Fibroblast of skin of left biceps (primary cell): ENCODE results near the gene ABCD1.
A peak's percentile ranks its signal among the peaks of the same experiment; 100 is the strongest.
"Not testable (repeated sequence)": the region's sequence is repeated elsewhere in the genome, so short reads cannot be mapped to it uniquely, and the experiment has no call there.

Experiments
- DNase-seq, 2 experiments: peaks; one replicate each; pipeline ENCODE4 v3.0.0-alpha.2; 2013; ENCODE audit warnings: low read depth in 2 of 2

The ABCD1 gene

DNA sequence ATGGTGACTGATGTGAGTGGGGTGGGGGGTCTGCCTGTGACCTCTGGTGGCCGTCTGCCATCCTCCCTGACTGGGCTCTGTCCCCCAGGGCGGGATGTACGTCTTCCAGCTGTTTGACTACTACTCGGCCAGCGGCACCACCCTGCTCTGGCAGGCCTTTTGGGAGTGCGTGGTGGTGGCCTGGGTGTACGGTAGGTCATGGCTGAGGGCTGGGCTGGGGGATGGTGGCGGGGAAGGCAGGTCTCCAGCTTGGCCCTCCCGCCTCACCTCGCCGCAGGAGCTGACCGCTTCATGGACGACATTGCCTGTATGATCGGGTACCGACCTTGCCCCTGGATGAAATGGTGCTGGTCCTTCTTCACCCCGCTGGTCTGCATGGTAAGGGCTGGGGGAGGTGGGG is 30.4 kb upstream of the ABCD1 start:
- DNase-seq = not testable (repeated sequence)

GRCh38 chrX:153694687-153695270 is 29.9 kb upstream of the ABCD1 start:
- no peak for DNase-seq

DNA sequence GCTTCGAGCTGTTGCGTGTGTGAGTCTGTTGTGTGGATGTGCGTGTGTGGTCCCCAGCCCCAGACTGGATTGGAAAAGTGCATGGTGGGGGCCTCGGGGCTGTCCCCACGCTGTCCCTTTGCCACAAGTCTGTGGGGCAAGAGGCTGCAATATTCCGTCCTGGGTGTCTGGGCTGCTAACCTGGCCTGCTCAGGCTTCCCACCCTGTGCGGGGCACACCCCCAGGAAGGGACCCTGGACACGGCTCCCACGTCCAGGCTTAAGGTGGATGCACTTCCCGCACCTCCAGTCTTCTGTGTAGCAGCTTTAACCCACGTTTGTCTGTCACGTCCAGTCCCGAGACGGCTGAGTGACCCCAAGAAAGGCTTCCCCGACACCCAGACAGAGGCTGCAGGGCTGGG is 28.6 kb upstream of the ABCD1 start:
- no peak for DNase-seq

GRCh38 chrX:153696538-153696937 is 28.1 kb upstream of the ABCD1 start:
- not testable (repeated sequence) for DNase-seq

- not testable (repeated sequence) for DNase-seq
Measured at GRCh38 chrX:153696986-153697722, 27.5 kb upstream of the ABCD1 start.

- DNase-seq = no peak
Measured at GRCh38 chrX:153697924-153698865, 26.5 kb upstream of the ABCD1 start.

DNA sequence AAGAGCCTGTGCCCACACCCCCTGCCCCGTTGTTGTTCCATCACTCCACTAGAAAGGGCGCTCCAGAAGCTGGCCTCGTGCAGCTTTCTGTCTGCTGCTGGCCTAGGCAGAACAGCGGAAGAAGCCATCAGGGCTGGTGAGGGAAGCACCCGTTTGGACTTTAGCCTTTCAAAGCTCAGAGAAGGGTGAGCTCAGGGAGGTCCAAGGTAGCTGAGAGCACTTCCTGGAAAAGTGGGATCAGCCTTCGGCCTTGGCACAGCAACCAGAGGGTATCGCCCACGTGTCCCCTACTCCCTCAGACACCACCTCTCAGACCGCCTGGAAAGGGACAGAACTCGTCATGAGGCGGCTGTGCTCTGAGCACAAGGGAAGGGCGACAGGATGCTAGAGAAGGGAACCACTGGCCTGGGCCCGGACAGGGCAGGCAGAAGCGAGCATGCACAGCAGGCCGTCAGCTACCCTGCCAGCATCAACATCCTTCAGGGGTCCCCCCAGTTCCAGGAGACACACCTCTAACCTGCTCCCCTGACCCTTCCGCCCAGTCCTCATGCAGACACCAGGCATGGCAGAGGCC is 25.4 kb upstream of the ABCD1 start:
- DNase-seq = not testable (repeated sequence)

DNA sequence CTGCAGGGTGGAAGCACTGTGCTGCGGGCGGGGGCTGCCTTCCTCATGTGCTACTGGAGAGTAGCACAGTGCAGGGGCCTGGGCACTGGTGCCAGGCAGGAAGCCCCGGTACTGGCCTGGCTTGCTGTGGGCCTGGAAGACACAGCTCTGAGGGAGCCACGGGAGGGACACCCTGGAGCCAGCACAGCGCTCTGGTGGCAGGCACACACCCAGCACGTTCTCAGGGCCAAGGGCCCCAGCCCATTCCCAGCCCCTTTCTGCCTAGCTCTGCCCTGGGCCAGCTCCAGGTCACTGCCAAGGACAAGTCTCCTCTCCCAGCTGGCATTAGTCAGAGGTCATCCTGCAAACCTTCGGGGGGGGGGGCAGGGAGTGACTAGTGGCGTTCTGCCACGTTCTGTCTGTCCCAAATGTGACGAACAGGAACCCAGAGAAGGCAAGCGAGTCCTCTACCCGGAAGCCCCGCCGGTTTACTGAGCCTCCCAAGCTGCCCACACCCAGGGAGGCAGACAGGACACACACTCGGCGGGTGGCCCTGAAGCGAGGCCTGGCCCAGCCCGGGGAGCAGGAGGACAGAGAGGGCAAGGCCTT is 24.8 kb upstream of the ABCD1 start:
- not testable (repeated sequence) for DNase-seq

DNA sequence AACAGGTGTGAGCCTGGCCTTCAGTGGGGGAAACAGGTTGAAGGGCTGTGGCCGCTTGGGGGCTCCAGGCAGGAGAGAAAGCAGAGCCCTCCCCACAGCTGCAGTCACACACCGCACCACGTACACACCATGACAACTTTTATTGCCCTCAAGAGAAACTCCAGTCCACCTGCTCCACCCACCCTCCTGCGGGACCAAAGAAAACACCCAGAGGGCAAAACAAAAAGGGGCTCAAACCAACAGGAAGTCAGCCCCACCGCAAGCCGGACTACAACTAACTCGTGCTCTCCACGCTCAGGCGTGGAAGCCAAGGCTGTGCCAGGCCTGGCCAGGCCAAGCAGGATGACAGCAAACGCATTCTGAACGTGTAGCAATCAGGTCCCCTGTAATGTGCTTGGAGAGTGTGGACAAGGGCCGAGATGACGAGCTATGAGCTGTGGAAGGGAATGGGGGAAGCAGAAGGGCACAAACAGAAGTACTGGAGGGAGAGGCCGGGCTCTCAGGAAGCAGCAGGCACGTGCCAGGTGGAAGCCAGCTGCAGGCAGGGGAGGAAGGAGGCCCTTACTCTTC is 24.2 kb upstream of the ABCD1 start:
- DNase-seq = no peak

- no peak for DNase-seq
Measured at GRCh38 chrX:153700967-153701366, 23.7 kb upstream of the ABCD1 start.

DNA sequence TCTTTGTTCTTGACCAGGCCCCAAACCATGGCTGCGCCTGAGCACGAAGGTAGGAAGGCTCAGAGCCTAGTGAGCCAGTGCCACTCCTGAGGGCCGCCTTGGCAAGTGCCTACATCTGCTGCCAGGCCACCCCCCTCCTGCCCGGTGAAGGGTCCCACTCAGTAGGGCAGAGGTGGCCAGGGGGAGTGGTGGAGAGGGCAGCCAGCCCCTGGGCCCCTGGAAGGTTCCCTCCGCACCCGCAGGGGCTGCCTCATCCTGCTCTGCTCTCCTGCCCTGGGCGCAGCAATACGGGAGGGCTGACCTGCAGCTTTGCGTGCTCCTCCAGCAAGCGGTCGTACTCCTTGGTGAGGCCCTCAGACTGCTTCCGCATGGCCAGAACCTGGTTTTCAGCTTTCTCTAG is 22.9 kb upstream of the ABCD1 start:
- DNase-seq = no peak

DNA sequence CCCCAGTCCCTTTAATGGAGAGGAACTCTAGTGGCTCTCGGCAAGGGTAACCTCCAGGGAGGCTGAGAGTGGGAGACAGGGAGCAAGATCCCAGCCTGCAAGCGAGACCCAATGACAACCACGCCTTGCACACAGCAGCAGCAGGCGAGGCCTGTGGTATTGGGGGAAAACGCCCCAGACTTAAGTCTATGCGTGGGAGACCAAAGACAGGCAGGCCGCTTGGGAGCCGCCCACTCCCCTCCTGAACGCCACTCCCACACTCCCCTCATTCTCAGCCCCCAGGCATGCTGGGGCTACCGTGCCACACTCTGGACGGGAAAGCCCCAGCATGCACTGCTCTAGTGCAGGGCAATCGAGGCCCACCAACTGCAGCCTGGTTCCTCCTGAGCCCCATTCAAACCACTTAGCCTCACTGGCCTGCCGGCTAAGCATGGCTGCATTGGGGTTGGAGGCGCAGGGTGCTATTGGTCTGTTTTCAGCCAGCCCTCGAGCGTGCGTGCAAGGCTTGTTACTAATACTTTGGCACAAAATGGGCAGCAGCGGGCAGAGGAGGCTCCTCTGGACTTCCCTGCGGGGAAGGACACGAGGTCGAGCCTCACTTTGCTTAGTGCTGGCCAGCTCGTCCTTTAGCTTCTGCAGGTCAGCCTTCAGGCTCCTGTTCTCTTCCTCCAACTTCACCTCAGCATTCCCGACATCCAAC is 22.2 kb upstream of the ABCD1 start:
- no peak for DNase-seq

DNA sequence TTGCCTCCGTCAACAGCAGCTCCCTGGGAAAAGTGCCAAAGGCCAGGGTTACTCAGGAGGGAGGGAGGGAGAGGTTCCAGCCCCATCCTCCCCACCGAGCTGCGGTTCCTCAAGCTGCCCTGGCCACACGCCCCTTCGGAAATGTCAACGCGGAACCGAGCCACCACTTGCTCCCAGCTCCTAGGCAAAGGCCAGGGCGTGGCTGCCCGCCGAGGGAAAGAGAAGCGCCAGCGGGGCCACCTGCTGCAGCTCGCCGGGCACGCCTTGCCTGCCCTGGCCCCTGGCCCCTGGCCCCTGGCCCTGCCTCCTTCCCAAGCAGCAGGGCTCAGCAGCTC is 21.7 kb upstream of the ABCD1 start:
- DNase-seq = no peak

DNA sequence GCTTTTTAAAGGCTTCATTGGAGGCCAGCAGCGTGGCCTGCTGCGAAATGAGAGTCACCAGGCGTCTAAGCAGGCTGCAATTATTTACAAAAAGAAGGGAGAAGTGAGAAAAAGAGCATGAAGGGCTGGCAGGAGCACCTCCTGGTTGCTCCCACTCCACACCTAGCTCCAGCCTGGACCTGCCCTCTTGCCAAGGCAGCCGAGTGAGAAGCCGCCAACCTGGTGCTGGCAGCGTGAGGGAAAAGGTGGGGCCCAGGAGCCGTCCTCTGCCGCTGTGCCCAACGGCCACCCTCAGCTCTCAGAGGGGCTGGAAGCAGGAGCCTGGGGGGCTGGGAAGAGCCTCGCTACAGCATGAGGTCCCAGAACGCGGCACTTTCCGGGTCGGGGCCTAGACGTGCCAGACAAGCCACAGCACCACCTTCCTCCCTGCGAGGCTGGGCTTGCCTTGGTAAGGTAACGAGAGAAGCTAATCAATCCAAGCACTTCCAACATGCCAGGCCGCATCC is 20.6 kb upstream of the ABCD1 start:
- DNase-seq = no peak

GRCh38 chrX:153704631-153705402 is 19.8 kb upstream of the ABCD1 start:
- not testable (repeated sequence) for DNase-seq

GRCh38 chrX:153705403-153706060 is 19.1 kb upstream of the ABCD1 start:
- not testable (repeated sequence) for DNase-seq

- DNase-seq = no peak
Measured at GRCh38 chrX:153706799-153707198, 17.9 kb upstream of the ABCD1 start.

GRCh38 chrX:153707406-153707805 is 17.2 kb upstream of the ABCD1 start:
- no peak for DNase-seq

DNA sequence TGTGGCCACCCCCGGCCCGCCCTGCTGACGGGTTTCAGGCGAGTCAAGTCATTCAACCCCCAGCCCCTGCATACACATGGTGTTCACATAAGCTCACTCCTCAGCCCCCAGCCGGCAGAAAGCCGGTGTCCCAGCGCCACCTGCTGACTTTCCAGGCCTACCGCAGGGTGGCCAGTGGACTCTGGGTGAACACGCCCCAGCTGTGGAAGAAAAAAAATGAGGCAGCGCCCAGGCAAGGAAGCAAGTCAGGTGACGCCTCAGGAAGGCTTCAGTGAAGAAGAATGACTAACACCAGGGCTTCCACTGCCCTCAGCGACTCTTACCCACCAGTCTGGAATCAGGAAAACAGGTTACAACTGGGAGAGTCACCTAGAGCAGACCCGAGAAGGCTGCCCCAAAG is 16.2 kb upstream of the ABCD1 start:
- DNase-seq = peak; percentile 12 to 15
